Chondrocyte (in vitro differentiated cells): Measurements from ENCODE around the gene VPREB1. TPM values are rescaled to one million over a fixed set of nuclear protein-coding genes. Genes with fewer than 3 reads are reported as not detected.
"Not testable (repeated sequence)": the region's sequence is repeated elsewhere in the genome, so short reads cannot be mapped to it uniquely, and the experiment has no call there.

Experiments
- DNase-seq: peaks from one replicate; pipeline ENCODE4 v3.0.0; 2021; ENCODE audit warnings: mixed read lengths, low spot score
- H3K27ac Mint-ChIP-seq: one replicate; pipeline ENCODE4 v1.8.0; 2021; ENCODE audit warnings: mild to moderate bottlenecking, moderate library complexity, mixed read lengths; ENCODE audit not compliant: unreplicated experiment
- H3K27me3 Mint-ChIP-seq: 2 replicates; pipeline ENCODE4 v1.8.0; 2021; ENCODE audit warnings: low read depth, mixed read lengths
- H3K36me3 Mint-ChIP-seq: 2 replicates; pipeline ENCODE4 v1.8.0; 2021; ENCODE audit warnings: low read depth, mixed read lengths
- H3K4me1 Mint-ChIP-seq: 2 replicates; pipeline ENCODE4 v1.8.0; 2021; ENCODE audit warnings: low read depth, mild to moderate bottlenecking, mixed read lengths
- H3K4me3 Mint-ChIP-seq: one replicate; pipeline ENCODE4 v1.8.0; 2021; ENCODE audit warnings: mild to moderate bottlenecking, moderate library complexity, mixed read lengths; ENCODE audit not compliant: unreplicated experiment
- H3K9me3 Mint-ChIP-seq: 2 replicates; pipeline ENCODE4 v1.8.0; 2021; ENCODE audit warnings: low read depth, mixed read lengths
- total RNA-seq: library from RNA; stranded (reverse); gene quantifications from 3 replicates; pipeline ENCODE4 v1.2.1, GENCODE V29; 2021
- TF ChIP-seq, protein P1 (sequence below): fragments of 200-600 bp; sonication (generic); IDR thresholded peaks from 2 replicates; pipeline ENCODE4 v1.5.0; 2021; ENCODE audit warnings: antibody characterized with exemption, mild to moderate bottlenecking, moderate library complexity

The VPREB1 gene
- total RNA-seq, 1 donor from 2014 or later = not detected

DNA sequence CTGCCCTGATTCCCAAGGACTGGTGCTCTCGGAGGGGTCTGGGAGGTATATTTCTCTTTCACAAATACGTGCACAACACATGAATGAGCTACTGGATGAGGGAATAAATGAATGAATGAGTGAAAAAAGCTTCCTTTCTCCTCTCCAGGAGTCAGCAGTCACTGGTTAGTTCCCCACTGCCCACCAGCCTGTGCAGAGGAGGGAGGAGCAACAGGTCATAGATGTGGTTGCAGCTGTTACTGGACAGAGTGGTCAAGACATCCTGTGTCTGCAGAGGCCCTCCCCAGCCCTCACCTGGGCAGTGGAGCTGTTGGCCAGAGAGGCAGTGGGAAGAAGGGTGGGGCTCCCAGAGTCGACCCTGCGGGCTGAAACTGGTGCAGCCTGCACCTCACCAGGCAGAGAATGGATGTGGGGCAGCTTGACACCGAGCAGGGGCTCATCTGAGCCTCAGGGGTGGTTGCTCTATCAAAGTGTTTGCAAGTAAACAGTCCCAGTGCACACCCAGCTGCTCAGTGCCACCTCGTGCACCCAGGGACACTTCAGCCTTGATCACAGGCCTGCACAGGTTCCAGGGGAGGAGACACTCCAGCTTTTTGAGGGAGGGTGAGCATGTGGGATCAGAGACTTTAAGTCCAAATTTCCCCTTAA lies 1.4 kb upstream of the VPREB1 start:
- DNase-seq = no peak
- H3K4me1 Mint-ChIP-seq = no peaks in the 10 kb centered on the region
- TF ChIP-seq, protein P1, sequence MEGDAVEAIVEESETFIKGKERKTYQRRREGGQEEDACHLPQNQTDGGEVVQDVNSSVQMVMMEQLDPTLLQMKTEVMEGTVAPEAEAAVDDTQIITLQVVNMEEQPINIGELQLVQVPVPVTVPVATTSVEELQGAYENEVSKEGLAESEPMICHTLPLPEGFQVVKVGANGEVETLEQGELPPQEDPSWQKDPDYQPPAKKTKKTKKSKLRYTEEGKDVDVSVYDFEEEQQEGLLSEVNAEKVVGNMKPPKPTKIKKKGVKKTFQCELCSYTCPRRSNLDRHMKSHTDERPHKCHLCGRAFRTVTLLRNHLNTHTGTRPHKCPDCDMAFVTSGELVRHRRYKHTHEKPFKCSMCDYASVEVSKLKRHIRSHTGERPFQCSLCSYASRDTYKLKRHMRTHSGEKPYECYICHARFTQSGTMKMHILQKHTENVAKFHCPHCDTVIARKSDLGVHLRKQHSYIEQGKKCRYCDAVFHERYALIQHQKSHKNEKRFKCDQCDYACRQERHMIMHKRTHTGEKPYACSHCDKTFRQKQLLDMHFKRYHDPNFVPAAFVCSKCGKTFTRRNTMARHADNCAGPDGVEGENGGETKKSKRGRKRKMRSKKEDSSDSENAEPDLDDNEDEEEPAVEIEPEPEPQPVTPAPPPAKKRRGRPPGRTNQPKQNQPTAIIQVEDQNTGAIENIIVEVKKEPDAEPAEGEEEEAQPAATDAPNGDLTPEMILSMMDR = no peak
- H3K9me3 Mint-ChIP-seq = no peaks in the 10 kb centered on the region
- H3K4me3 Mint-ChIP-seq = no peak overlapping the region
- H3K36me3 Mint-ChIP-seq = no peaks in the 10 kb centered on the region
- H3K27me3 Mint-ChIP-seq = peaks cover 63% of the 10 kb centered on the region
- no peak overlapping the region for H3K27ac Mint-ChIP-seq

DNA sequence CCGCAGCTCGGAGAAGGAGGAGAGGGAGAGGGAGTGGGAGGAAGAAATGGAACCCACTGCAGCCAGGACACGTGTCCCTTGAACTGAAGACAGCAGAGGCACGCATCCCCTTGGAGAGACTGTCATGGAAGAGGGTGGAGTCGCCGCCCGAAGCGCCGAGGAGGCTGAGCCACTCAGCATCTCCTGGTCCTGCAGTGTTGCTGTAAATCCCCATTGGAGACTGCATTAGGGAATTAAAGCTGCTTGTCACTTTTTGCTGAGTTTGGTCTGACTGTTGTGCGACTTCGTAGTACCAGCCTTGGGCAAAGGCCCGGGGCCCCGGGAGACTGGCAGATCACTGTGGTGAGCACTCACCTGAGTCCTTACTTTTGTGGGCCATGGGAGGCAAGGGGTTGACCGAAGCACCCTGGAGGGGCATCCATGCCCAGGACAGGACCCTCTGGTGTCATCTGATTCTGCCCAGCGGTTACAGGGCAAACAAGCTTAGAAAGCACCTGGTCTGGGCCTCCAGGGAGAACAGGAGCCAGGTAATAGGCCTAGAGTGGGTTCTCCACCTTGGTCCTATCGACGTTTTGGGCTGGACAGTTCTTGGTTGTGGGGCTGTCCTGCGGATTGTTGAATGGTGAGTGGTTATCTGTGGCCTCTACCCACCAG lies 797 bp downstream of the VPREB1 start:
- no peaks in the 10 kb centered on the region for H3K36me3 Mint-ChIP-seq
- H3K4me1 Mint-ChIP-seq = no peaks in the 10 kb centered on the region
- no peaks in the 10 kb centered on the region for H3K9me3 Mint-ChIP-seq
- no peak for DNase-seq
- peaks cover 67% of the 10 kb centered on the region for H3K27me3 Mint-ChIP-seq
- H3K4me3 Mint-ChIP-seq = no peak overlapping the region
- no peak overlapping the region for H3K27ac Mint-ChIP-seq
- TF ChIP-seq, protein P1 = no peak

DNA sequence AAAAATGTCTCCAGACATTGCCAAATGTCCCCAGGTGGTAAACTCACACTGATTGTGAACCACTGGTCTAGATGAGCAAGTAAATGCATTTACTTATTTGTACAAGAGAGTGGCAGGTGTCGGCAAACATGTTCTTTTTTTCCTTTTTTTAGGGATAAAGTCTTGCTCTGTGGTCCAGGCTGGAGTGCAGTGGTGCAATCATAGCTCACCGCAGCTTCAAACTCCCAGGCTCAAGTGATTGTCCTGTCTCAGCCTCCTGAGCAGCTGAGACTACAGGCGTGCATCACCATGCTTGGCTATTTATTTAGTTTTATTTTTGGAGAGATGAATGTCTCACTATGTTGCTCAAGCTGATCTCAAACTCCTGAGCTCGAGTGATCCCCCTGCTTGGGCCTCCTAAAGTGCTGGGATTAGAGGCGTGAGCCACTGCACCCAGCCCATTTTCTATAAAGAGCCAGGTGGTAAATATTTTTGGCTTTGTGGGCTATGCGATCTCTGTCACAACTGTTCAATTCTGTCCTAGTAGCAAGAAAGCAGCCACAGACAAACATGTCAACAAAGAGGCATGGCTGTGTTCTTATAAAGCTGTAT lies 1.4 kb downstream of the VPREB1 start:
- Mint-ChIP-seq H3K27ac (no peak overlapping the region), H3K4me3 (no peak overlapping the region), H3K27me3 (peaks cover 66% of the 10 kb centered on the region), H3K36me3 (no peaks in the 10 kb centered on the region), H3K9me3 (no peaks in the 10 kb centered on the region), H3K4me1 (no peaks in the 10 kb centered on the region)
- TF ChIP-seq, protein P1 = no peak
- DNase-seq = no peak

DNA sequence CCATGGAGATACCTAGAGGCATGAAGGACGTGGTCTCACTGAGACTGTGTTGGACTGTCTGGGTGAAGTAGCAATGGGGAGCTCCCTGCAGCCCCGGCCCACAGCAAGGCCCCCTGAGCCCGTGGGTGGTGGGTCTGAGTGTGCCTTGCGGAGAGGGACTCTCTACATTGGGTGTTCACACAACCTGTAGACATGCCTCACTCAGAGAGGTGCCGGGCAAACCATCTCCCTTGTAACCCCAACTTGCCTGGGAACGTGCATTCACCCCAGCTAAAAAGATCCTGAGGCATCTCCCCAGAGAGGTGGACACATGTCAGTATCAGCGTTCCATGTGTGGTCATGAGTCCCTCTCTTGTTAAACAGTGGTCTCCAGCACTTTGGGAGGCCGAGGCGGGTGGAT lies 2.1 kb downstream of the VPREB1 start:
- Mint-ChIP-seq H3K27me3 (peaks cover 60% of the 10 kb centered on the region), H3K4me3 (no peak overlapping the region), H3K4me1 (no peaks in the 10 kb centered on the region), H3K27ac (no peak overlapping the region), H3K9me3 (no peaks in the 10 kb centered on the region), H3K36me3 (no peaks in the 10 kb centered on the region)
- no peak for DNase-seq
- TF ChIP-seq, protein P1 = no peak

DNA sequence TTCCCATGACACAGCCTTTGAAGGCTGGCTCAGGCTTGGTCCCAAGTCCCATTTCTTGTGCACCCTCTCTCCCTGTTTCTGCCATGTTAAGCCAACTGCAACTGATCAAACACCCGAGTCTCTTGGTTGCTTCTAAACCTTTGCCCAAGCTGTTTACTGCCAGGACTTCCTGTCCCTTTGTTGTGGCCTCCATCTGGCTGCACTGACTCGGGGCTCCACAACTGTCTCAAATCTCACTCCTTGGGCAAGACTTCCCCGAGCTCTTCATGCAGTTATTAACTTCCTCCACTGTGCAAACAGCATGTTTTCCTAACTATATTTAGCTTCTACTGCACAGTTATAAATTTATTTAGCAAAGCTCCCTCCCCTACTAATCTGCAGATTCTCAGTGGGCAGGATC lies 4.3 kb downstream of the VPREB1 start:
- DNase-seq = no peak
- no peak overlapping the region for H3K4me3 Mint-ChIP-seq
- no peaks in the 10 kb centered on the region for H3K36me3 Mint-ChIP-seq
- TF ChIP-seq, protein P1 = no peak
- H3K27me3 Mint-ChIP-seq = peaks cover 45% of the 10 kb centered on the region
- no peaks in the 10 kb centered on the region for H3K9me3 Mint-ChIP-seq
- no peaks in the 10 kb centered on the region for H3K4me1 Mint-ChIP-seq
- no peak overlapping the region for H3K27ac Mint-ChIP-seq

DNA sequence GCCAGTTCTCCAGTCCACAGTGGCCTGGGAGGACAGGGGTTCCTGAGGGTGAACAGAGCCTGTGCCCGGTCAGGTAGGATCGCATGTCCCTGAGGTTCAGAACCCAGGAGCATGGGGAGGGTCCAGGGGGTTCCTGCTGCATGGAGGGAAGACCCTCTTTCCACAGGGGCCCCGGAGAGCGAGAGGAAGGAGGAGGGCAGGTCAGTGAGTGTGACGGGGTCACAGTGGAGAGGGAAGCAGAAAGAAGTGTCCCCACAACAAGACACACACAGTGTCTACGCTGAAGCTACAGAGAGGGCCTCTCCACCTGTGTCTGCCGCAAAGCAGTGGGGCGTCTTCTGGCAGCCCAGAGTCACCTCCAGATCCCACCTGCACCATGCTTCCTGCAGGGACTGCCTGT lies 6.1 kb downstream of the VPREB1 start:
- H3K27me3 Mint-ChIP-seq = peaks cover 39% of the 10 kb centered on the region
- not testable (repeated sequence) for H3K4me3 Mint-ChIP-seq, H3K4me1 Mint-ChIP-seq, H3K9me3 Mint-ChIP-seq, DNase-seq, H3K27ac Mint-ChIP-seq, H3K36me3 Mint-ChIP-seq

DNA sequence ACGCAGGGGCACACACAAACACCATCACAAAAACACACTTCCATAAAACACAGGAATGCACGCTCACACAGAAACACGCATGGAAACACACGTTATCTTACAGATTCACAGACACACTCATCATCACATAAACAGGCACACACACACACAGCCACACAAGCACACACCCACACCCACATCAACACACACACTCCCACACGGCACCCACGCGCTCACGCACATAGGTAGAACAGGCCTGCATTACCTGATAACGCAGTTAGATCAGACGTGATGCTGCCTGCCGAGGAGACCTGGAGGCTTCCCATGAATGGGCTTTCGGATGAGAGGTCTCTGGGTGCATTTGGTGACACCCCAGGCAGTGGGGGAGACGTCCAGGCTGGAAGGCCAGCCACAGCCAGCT lies 11.5 kb downstream of the VPREB1 start:
- not testable (repeated sequence) for H3K27ac Mint-ChIP-seq, DNase-seq, H3K9me3 Mint-ChIP-seq, H3K4me1 Mint-ChIP-seq, H3K36me3 Mint-ChIP-seq, H3K4me3 Mint-ChIP-seq
- H3K27me3 Mint-ChIP-seq = peaks cover 15% of the 10 kb centered on the region
